EH (cell line): ENCODE results near the gene HACL1.
"Not testable (repeated sequence)": the region's sequence is repeated elsewhere in the genome, so short reads cannot be mapped to it uniquely, and the experiment has no call there.

Experiments used
- DNase-seq: peaks from one replicate; pipeline ENCODE4 v3.0.0-alpha.2; 2015; ENCODE audit warnings: low read depth

The HACL1 gene

DNA sequence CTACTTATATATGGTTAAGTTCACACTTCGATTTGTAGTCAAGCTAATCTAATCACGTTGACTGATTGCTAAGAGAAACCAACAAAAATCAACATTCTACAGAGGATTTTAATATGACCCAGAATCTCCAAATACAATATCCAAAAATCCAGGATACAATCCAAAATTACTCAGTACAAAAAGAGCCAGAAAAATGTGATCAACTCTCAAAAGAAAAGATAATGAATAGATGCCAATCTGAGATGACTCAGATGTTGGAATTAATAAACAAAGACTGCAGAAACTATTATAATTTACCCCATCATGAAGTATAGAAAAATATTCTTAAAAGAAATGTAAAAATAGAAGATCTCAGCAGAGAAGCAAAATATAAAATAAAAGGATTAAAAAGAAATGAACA is 22.3 kb downstream of the HACL1 start:
- peak; percentile 38 for DNase-seq

- no peak for DNase-seq
Observed at GRCh38 chr3:15578289-15578867, 23.0 kb downstream of the HACL1 start.

GRCh38 chr3:15576475-15576874 is 24.9 kb downstream of the HACL1 start:
- no peak for DNase-seq

GRCh38 chr3:15575446-15575845 is 25.9 kb downstream of the HACL1 start:
- no peak for DNase-seq

DNA sequence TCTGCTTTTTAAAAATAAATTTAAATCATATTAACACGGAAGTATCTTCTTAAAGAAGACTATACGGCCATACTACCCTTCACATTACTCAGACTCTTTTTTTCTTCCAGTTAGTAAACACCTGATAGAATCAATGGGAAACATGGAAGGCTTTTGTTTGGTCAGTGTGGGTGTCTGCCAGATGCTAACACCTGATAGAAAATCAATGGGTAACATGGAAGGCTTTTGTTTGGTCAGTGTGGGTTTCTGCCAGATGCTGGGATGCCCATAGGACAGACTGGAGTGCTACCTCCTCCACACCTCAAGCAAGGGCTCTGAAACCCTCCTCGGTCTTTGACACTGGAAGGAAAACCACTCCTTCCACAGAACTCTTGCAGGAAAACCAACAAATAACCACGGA is 29.2 kb downstream of the HACL1 start:
- no peak for DNase-seq

DNA sequence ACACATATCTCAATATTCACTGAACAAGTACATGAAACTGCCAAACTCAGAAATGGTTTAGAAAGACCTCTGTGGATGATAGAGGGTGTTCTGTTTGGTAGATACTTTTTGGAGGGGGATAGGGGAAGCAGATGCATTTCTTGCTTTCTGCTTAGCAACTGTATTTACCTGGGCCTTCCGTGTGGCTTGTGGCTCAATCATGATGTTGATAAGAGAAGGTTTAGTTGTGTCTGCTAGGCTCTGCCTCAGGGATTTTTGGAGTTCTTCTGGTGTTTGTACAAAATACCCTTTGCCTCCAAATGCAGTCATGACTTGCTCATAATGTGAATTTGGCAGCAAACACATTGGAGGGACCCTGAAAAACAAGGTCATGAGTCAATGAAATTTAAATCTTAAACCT is 38.2 kb downstream of the HACL1 start:
- no peak for DNase-seq

DNA sequence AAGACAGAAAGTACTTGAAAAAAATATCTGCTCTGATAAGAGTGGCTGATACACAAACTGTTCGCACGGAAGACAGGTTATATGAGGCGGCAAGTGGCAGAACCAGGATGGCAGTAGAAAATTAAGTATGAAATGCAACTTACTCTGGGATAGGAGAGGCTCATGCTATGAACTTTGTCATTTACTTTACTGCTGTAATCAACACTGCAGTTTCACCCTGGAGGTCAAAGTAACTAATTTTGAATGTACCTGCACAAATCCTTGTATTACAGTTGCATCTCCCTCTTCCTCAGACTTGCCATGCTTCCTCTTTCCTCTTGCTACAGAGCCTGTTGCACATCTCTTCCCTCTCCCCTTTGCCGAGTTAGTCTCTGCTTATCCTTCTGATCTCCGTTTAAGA is 38.8 kb downstream of the HACL1 start:
- no peak for DNase-seq

- DNase-seq = no peak
Observed at GRCh38 chr3:15558581-15558980, 42.8 kb downstream of the HACL1 start.

DNA sequence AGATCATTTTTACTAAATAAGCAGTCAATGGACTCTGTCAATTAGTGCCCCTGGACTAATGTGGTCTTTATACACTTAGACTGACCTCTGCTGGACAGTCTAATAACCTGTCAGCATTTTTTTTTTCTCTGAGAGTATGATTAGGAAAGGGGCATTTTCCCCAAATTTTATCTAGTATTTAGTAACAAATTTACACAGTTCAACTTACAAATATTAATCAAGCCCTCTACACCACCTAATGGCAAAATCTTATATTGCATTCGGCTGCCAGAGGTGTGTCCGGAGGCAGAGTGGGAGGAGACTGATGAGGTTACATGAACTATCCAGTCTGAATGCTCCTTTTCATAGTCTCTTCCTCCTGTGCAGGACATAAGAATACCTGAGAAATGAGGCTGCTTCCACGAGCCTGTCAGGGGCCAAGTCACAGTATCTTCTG is 43.8 kb downstream of the HACL1 start:
- peak; percentile 79 for DNase-seq

DNA sequence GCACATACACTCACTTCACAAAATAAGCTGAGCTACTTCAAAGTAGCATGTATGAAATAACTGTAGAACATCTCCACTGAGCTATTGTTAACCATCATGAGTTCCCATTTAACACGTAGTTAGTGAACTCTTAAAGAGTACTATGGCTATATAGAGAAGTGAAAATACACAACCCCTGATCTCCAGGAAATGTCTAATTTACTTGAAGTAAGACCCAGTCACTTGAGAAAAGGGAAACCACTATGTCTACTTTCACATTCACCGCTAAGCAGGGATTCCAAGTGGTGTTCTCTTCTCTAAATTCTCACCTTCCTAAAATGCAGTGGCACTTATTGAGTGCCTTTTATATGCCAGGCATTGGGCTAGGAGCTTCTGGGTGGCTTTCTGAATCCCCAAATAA is 44.9 kb downstream of the HACL1 start:
- no peak for DNase-seq

DNA sequence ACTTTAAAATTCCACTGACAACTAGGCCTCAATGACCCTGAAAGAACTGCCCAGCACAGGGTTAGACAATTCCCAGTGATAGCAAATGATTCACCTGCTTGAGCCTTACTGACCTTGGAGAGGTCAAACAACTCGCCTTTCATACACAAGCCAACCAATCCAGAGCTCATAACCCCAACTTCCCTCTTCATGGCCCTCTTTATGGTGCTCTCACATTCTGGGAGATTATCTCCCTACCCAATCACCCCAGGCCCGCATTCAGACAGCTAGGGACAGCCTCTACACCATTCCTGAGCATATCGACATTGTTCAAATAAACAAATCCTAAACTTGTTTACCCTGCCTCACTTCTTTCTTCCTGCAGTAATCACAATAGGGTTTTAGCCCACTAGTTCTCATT is 47.6 kb downstream of the HACL1 start:
- no peak for DNase-seq

DNA sequence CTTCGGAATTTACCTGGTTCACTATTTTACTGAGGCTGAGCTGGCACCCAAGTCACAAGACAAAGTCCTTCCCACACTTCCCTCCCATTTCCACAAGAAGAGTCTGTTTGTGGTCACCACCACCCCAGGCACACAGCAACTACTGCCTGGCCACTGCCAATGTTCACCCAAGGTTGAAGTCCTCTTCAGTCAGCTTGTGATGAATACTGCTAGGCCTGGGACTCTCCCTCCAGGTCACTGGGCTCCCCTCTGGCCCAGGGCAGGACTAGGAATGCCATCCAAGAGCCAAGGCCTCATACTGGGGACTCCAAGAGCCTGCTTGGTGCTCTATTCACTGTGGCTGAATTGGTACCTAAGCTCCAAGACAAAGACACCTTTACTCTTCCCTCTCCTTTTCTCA is 49.5 kb downstream of the HACL1 start:
- DNase-seq = no peak

GRCh38 chr3:15549846-15550245 is 51.5 kb downstream of the HACL1 start:
- DNase-seq = no peak

DNA sequence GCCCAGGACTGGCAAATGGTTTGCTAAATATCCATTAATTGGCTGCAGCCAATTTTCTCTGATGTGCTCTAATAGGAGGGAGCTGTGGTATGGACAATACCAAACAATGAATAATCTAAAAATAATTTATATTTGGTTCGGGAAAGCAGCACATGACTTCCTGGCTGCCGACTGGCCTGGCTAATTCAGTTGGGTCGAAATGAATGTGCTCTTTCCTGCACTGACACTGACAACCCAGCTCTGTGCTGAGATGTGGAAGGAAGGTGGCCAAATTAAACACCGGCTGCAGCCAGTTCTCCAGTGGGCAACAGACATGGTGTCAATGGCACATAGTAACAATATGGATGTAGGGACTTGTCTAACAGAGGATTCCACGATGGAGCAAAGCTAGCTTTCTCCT is 58.8 kb downstream of the HACL1 start:
- no peak for DNase-seq

- DNase-seq = no peak
Observed at GRCh38 chr3:15541371-15541770, 60.0 kb downstream of the HACL1 start.

DNA sequence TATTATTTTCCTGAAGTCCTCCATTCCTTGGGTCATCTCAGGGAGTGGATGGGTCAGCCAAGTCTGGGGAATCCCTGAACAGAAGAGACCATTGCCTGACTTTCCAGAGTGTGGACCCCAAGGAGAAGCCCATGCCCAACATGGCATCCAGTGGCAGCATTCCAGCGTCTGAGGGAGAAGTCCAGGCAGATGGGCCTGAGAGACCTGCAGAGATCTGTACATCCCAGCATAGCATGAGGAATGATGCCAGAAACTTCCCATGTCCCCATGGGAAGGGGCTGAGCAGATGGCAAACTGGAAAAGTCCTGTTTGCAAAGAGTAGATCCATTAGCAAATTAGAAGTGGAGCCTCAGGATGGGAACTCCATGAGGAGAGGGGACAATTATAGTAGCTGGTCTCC is 62.3 kb downstream of the HACL1 start:
- no peak for DNase-seq

DNA sequence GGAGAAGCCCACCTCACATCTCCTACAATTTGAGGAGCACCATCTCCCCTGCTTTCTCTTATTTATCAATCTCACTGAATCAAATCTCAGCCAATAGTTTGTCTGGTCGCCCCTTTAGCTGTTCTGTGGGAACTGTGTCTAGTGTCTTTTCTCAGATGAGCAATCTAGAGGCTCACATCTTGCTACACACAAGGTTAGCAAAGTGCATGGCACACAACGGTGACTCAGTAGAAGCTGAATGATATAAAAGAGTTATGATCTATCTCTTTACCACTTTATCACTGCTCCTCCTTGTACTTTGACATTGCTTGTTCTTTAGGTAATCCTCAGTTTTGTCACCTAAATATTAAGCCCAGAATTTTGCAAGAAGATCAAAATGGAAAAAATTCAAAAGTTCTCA is 63.0 kb downstream of the HACL1 start:
- no peak for DNase-seq

DNA sequence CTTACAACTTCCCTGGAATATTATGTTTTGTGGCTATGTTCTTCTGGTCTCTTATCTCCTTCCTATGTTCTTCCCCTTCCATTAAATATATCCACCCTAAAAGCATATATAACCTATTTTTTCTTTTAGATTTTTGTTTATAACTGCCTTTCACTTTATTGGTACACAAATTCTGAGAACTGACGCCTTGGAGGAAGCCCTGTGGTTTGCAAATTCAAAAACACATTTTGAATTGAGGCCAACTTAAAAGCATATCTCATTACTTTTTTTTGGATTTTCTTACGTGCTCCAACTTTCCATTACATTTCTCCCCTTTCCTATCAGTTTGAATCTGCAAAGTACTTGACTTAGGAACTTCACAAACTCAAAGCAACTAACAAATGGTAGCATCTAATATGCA is 64.5 kb downstream of the HACL1 start:
- no peak for DNase-seq

- no peak for DNase-seq
Observed at GRCh38 chr3:15535732-15536131, 65.6 kb downstream of the HACL1 start.

- DNase-seq = not testable (repeated sequence)
Observed at GRCh38 chr3:15532614-15533013, 68.8 kb downstream of the HACL1 start.

DNA sequence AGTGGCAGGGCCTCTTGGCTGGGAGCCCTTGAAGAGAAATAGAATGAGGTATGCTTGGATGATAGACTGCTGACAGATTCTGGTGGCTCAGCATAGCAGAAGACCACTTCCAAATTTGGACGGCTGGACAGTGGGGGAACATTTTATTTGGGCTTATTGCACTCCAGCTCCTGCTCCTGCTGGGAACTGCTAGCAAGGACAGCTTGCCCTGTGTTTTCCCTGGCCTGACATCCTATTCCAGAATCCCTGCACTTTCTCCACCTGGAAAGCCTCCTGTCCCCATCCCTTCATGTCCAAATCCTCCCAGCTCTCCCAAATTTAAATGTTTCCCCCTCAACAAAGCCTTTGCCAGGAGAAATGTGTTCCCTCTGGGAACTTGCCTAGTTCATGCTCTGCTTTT is 70.0 kb downstream of the HACL1 start:
- DNase-seq = no peak

DNA sequence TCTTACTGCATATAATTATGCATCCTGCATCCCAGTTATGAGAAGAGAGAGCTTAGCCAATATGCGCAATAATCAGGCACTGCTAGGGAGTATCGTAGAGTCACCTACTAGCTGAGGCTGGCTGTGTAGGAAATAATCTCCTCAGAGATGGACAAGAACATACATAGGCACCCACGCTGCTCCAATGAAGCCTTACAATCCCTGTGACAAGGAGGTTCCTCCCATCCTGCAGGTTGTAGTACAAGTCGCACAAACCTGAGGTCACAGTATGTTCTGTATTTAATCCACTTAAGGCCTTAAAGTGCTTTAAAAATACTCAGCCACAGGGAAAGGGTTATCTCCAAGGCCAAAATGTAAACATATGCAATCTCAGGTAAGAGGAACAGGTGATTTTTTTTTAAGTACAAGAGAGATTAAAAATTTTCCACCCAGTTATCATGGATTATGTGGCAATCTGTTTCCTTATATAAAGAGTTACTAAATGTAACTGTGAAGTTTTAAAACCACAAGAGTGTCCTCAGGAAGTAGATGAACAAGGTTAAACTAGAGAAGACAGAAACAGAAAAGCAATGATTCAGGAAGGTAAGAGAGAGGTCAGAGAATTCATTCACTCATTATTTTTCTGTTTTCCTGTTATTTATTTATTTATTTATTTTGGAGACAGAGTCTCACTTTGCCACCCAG is 72.4 kb downstream of the HACL1 start:
- no peak for DNase-seq

GRCh38 chr3:15527031-15527459 is 74.3 kb downstream of the HACL1 start:
- DNase-seq = no peak

DNA sequence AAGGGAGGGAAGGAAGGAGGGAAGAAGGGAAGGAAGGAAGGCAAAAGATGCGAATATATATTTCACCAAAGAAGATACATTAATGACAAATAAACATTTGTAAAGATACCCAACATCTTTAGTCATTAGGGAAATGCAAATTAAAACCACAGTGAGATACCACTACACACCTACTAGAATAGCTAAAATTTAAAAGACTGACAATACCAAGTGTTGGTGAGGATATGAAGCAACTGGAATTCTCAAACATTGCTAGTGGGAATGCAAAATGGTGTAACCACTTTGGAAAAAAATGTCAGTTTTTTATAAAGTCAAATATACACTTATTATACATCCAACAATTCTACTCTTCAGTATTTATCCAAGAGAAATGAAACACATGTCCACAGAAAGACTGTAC is 75.6 kb downstream of the HACL1 start:
- no peak for DNase-seq
